Upper lobe of right lung (tissue), 1 donor: ENCODE measurements around the gene ZNF532. TPM values are rescaled to one million over a fixed set of nuclear protein-coding genes. Genes with fewer than 3 reads are reported as not detected.
A peak's percentile ranks its signal among the peaks of the same experiment; 100 is the strongest.

Experiments
- ATAC-seq: fragments of 200-7000 bp; cut with Tn5 transposase; one replicate; pipeline ENCODE4 v1.9.1; 2020; ENCODE audit warnings: mild to moderate bottlenecking, moderate library complexity
- DNase-seq: peaks from one replicate; pipeline ENCODE4 v3.0.0-alpha.2; 2020
- H3K27ac ChIP-seq: fragments of 200-600 bp; one replicate; pipeline ENCODE4 v1.8.0; 2022
- H3K27me3 ChIP-seq: fragments of 200-600 bp; one replicate; pipeline ENCODE4 v1.8.0; 2022; ENCODE audit warnings: mild to moderate bottlenecking
- H3K36me3 ChIP-seq: fragments of 200-600 bp; one replicate; pipeline ENCODE4 v1.8.0; 2022
- H3K4me1 ChIP-seq: fragments of 200-600 bp; one replicate; pipeline ENCODE4 v1.8.0; 2022
- H3K4me3 ChIP-seq: fragments of 200-600 bp; one replicate; pipeline ENCODE4 v1.8.0; 2022; ENCODE audit warnings: mild to moderate bottlenecking
- H3K9me3 ChIP-seq: fragments of 200-600 bp; one replicate; pipeline ENCODE4 v1.8.0; 2022
- intact Hi-C: fragments of 100-400 bp; cut with DNase I; formaldehyde crosslinking; loops from one replicate; pipeline ENCODE4 v1.11.0; 2022
- total RNA-seq: library from RNA; stranded (reverse); fragmentation: NEBNext Ultra II Directional; extraction: Animal tissue kit (Norgen Biotek cat#: 25700); gene quantifications from one replicate; pipeline ENCODE4 v1.2.1, GENCODE V29; 2021
- TF ChIP-seq, protein P1 (sequence below): fragments of 200-600 bp; IDR thresholded peaks from one replicate; pipeline ENCODE4 v1.8.0; 2022; ENCODE audit warnings: antibody characterized with exemption
- donor health status: DM: no; HTN: yes; CAD: no; lungs with severe emphysema.

The ZNF532 gene
- total RNA-seq, 1 donor from 2014 or later: 56.6 TPM

- TF ChIP-seq, protein P1, sequence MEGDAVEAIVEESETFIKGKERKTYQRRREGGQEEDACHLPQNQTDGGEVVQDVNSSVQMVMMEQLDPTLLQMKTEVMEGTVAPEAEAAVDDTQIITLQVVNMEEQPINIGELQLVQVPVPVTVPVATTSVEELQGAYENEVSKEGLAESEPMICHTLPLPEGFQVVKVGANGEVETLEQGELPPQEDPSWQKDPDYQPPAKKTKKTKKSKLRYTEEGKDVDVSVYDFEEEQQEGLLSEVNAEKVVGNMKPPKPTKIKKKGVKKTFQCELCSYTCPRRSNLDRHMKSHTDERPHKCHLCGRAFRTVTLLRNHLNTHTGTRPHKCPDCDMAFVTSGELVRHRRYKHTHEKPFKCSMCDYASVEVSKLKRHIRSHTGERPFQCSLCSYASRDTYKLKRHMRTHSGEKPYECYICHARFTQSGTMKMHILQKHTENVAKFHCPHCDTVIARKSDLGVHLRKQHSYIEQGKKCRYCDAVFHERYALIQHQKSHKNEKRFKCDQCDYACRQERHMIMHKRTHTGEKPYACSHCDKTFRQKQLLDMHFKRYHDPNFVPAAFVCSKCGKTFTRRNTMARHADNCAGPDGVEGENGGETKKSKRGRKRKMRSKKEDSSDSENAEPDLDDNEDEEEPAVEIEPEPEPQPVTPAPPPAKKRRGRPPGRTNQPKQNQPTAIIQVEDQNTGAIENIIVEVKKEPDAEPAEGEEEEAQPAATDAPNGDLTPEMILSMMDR: no peak
- no peaks in the 10 kb centered on the region for H3K27me3 ChIP-seq
- peaks cover 30% of the 10 kb centered on the region for H3K4me1 ChIP-seq
- H3K36me3 ChIP-seq: no peaks in the 10 kb centered on the region
- no peak for DNase-seq
- no peak overlapping the region for H3K27ac ChIP-seq
- no peak overlapping the region for H3K4me3 ChIP-seq
- no peak for ATAC-seq
- intact Hi-C loops: no loop called here
- H3K9me3 ChIP-seq: no peaks in the 10 kb centered on the region
Observed at GRCh38 chr18:58884680-58885079, 20.0 kb downstream of the ZNF532 start.

DNA sequence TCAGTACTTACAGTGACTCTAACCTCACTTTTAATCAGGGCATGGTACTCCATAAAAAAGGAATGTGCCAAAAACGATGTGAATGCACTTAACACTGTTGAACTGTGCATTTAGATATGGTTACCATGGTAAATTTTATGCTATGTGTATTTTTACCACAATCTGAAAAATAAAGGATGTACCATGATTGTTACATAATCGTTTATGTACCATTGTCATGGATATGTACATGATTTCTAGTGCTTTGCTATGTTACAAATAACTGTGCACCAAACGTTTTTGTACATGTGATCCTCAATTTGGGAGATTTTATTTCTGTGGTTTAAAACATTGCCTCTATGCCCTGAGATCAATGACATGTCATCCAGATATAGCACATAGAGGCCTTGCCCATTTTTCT is 21.8 kb downstream of the ZNF532 start:
- DNase-seq: no peak
- intact Hi-C loops: no loop called here
- peaks cover 26% of the 10 kb centered on the region for H3K4me1 ChIP-seq
- no peaks in the 10 kb centered on the region for H3K27me3 ChIP-seq
- H3K4me3 ChIP-seq: no peak overlapping the region
- H3K27ac ChIP-seq: peak overlapping the region; percentile 65
- TF ChIP-seq, protein P1: no peak
- H3K9me3 ChIP-seq: no peaks in the 10 kb centered on the region
- no peak for ATAC-seq
- no peaks in the 10 kb centered on the region for H3K36me3 ChIP-seq

DNA sequence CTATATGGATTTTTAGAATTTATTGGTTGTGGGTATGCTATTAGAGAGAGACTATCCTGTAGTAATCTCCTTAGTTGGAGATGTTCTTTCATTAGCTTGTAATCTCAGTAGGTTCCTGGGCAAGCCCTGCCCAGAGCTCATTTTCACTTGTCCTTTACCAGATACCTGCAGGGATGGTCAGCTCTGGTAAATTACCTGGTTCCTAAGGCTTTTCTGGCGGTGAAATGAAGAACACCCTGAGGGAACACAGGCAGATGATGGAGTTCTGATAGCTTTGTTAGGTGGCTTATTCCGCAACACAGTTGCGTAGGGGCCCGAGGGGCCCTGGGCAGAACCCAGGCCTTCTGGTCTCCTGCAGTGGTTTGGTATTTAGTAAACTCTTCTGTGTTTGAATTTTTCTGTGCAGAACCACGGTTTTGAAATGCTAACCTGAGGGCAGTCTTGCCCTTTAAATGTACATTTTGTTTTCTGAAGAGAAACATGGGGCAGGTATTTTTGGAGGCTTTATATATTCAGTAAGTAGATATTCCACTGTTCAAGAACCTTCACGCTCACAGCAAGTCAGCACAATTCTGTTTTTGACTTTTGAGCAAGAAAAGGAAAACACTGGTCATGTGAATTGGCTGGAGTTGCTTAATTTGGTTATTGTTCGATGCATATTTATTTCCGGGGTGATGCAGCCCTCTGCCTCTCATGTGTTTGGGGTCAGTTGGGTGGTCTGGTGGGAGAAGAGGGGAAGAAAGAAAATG is 22.4 kb downstream of the ZNF532 start:
- Histone ChIP-seq H3K9me3 (no peaks in the 10 kb centered on the region), H3K27me3 (no peaks in the 10 kb centered on the region), H3K27ac (peak overlapping the region; percentile 65), H3K4me3 (no peak overlapping the region), H3K36me3 (no peaks in the 10 kb centered on the region), H3K4me1 (peaks cover 26% of the 10 kb centered on the region)
- DNase-seq: no peak
- intact Hi-C loops: no loop called here
- TF ChIP-seq, protein P1: no peak
- no peak for ATAC-seq

DNA sequence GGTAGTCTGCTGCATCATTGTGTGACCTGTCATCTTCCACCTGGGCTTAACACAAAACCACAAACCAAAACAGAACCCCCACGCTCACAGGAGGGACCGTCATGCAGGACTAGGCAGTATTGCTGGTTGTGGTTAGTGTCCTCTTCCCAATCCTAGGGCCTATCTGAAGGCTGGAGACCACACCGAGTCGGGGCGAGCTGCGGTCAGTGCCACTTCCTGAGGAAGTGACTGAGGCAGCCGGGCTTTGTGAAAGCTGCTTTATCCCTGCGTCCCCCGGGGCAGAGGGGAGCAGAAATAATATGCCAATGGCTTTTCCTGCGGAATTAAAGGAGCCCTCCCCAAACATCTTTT is 22.9 kb downstream of the ZNF532 start:
- no peaks in the 10 kb centered on the region for H3K9me3 ChIP-seq
- DNase-seq: peak; percentile 82
- no peaks in the 10 kb centered on the region for H3K36me3 ChIP-seq
- TF ChIP-seq, protein P1: no peak
- peaks cover 26% of the 10 kb centered on the region for H3K4me1 ChIP-seq
- peak overlapping the region; percentile 65 for H3K27ac ChIP-seq
- H3K4me3 ChIP-seq: no peak overlapping the region
- no peaks in the 10 kb centered on the region for H3K27me3 ChIP-seq
- intact Hi-C loops: no loop called here
- peak; percentile 98 for ATAC-seq

DNA sequence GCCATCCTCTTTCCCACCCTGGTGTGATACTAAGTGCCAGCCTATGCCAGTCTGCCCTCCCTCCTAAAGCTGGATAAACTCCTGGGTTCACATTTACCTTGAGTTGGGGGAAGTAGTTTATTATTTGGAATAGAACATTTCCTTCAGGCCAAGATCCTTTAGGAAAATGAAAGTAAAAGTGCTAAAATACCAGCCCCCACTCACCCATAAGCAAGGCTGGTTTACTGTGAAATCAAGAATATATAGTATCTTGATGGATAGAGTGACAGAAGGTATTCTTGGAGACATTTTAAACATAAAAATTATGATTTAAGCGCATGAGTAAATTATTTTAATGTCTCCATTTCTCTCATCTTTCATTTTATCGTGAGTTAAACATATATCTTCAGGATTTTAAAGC is 27.1 kb downstream of the ZNF532 start:
- DNase-seq (no peak), ATAC-seq (no peak)
- TF ChIP-seq, protein P1: no peak
- Histone ChIP-seq H3K4me3 (peak overlapping the region; percentile 32), H3K27ac (peak overlapping the region; percentile 47), H3K36me3 (no peaks in the 10 kb centered on the region), H3K9me3 (no peaks in the 10 kb centered on the region), H3K4me1 (peaks cover 19% of the 10 kb centered on the region), H3K27me3 (no peaks in the 10 kb centered on the region)
- intact Hi-C loops: no loop called here
